Measurements from ENCODE around the gene HUNK. TPM values are rescaled to one million over a fixed set of nuclear protein-coding genes. Genes with fewer than 3 reads are reported as not detected.

The HUNK gene
- total and polyA plus RNA-seq, 12 donors: 0.13 to 1.4 (median 0.54) TPM

DNA sequence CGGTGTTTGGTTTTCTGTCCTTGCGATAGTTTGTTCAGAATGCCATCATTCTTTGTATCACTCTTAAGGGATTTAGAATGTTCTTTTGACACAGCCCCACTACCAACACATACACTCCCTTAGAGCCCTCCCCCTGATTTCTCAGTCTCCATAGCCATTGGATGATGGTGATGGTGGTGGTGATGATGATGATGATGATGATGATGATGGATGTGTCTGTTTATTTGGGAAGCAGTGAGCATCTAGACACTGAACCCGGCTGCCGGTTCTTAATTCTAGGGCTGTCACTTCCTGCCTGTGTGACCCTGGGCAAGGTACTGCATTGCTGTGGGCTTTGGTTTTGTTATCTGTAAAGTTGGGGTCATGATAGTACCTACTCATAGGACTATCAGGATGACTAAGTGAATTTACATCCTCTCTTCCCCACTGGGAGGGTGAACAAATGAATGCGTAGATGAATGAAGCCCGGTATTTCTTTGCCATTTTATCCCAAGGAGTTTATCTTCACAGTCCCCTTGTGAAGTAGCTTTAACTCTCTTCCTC, 100.7 kb downstream of the HUNK start:
- TF ChIP-seq CTCF (IDR thresholded peaks at IDR 0.05) (no peak), POLR2A (IDR thresholded peaks at IDR 0.05) (no peak)
- H3K27ac ChIP-seq: no peak overlapping the region
- no peak for DNase-seq
- no peaks in the 10 kb centered on the region for H3K9me3 ChIP-seq (replicated peaks in 1 of 3)
- H3K36me3 ChIP-seq (replicated peaks in 1 of 2): no peaks in the 10 kb centered on the region
- no peaks in the 10 kb centered on the region for H3K4me1 ChIP-seq (replicated peaks in 1 of 2)
- intact Hi-C loops (cut with DNase I): no loop called here
- H3K4me3 ChIP-seq: no peak overlapping the region
- no peaks in the 10 kb centered on the region for H3K27me3 ChIP-seq
- 91 to 97% (median 96%) methylated on average over 6 of the region's 6 CpGs for WGBS, 4 donors

DNA sequence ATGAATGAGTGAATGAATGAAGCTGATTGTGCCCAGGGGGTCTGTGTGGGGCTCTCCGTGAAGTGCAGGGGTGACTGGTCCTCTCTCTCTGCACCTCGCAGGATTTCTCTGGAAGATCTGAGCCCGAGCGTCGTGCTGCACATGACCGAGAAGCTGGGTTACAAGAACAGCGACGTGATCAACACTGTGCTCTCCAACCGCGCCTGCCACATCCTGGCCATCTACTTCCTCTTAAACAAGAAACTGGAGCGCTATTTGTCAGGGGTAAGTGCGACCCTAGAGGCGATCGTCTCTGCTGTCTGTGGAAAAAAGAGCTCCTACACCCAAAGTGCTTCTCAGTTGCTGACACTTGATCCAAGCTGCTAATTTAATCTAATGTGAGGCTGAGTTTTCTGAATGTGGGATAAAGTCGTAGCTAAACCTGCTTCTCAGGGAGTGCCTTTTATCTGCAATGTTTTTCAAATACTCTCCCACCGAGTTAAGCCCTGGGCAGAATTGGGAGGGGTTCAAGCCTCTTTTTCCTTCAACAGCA, 101.7 kb downstream of the HUNK start:
- Histone ChIP-seq H3K27me3 (no peaks in the 10 kb centered on the region), H3K4me1 (replicated peaks in 1 of 2) (no peaks in the 10 kb centered on the region), H3K9me3 (replicated peaks in 1 of 3) (no peaks in the 10 kb centered on the region), H3K4me3 (no peak overlapping the region), H3K36me3 (replicated peaks in 1 of 2) (no peaks in the 10 kb centered on the region), H3K27ac (no peak overlapping the region)
- 59 to 75% (median 71%) methylated on average over 15 to 16 of the region's 16 CpGs for WGBS, 4 donors
- intact Hi-C loops (cut with DNase I): no loop called here
- no peak for DNase-seq
- TF ChIP-seq CTCF (IDR thresholded peaks at IDR 0.05): no peak
- TF ChIP-seq POLR2A (IDR thresholded peaks at IDR 0.05): no peak

DNA sequence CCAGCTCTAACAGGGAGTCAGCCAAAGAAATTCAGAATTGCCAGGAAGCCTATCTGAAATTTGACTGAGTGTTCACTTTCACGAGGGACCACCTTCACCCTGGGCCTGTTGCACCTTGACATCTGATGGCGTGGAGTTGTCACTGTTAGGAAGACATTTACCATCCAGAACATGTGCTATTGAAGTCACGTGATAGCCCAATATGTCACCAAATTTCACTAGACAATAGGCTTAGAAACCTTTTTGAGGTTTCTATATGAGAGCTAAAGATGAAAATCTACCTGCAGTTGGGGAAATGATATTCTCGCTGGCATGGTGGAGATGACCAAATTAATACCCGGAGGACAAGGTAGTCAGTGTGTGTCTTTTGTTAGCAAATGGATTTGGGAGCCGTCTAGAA, 102.7 kb downstream of the HUNK start:
- DNase-seq: no peak
- Histone ChIP-seq H3K9me3 (replicated peaks in 1 of 3) (no peaks in the 10 kb centered on the region), H3K4me3 (no peak overlapping the region), H3K4me1 (replicated peaks in 1 of 2) (no peaks in the 10 kb centered on the region), H3K27me3 (no peaks in the 10 kb centered on the region), H3K27ac (no peak overlapping the region), H3K36me3 (replicated peaks in 1 of 2) (no peaks in the 10 kb centered on the region)
- intact Hi-C loops (cut with DNase I): no loop called here
- 89 to 92% (median 90%) methylated on average over 6 of the region's 6 CpGs for WGBS, 4 donors
- no peak for TF ChIP-seq CTCF (IDR thresholded peaks at IDR 0.05)
- TF ChIP-seq POLR2A (IDR thresholded peaks at IDR 0.05): no peak

GRCh38 chr21:31977816-31978215, 105.0 kb downstream of the HUNK start:
- H3K36me3 ChIP-seq (replicated peaks in 1 of 2): no peaks in the 10 kb centered on the region
- intact Hi-C loops (cut with DNase I): no loop called here
- no peak overlapping the region for H3K4me3 ChIP-seq
- DNase-seq: no peak
- no peaks in the 10 kb centered on the region for H3K4me1 ChIP-seq (replicated peaks in 1 of 2)
- TF ChIP-seq POLR2A (IDR thresholded peaks at IDR 0.05) (no peak), CTCF (IDR thresholded peaks at IDR 0.05) (no peak)
- H3K9me3 ChIP-seq (replicated peaks in 1 of 3): no peaks in the 10 kb centered on the region
- no peaks in the 10 kb centered on the region for H3K27me3 ChIP-seq
- H3K27ac ChIP-seq: no peak overlapping the region
- WGBS, 4 donors: 80 to 94% (median 93%) methylated on average over 2 to 7 of the region's 7 CpGs

All from adrenal gland (tissue), 12 donors.